Upper lobe of left lung (tissue), 6 donors: ENCODE results near the gene HECA. TPM values are rescaled to one million over a fixed set of nuclear protein-coding genes. Genes with fewer than 3 reads are reported as not detected.
"Not testable (repeated sequence)": the region's sequence is repeated elsewhere in the genome, so short reads cannot be mapped to it uniquely, and the experiment has no call there.

Experiments
- ATAC-seq, 2 donors: fragments of 200-7000 bp; cut with Tn5 transposase; one replicate each; pipeline ENCODE4 v1.9.1; 2022; ENCODE audit warnings: mild to moderate bottlenecking in 2 of 2, moderate library complexity in 2 of 2; ENCODE audit not compliant: low FRiP score in 2 of 2
- DNase-seq, 2 donors: peaks; one replicate each; pipeline ENCODE4 v3.0.0-alpha.2; 2019 to 2020
- H3K27ac ChIP-seq, 4 donors: fragments of 200-600 bp; sonication (generic); one replicate each; pipeline ENCODE4 v1.5.1; 2016 to 2019
- H3K27me3 ChIP-seq, 4 donors: fragments of 200-600 bp; sonication (generic); one replicate each; pipeline ENCODE4 v1.5.1; 2017 to 2019
- H3K36me3 ChIP-seq, 4 donors: fragments of 200-600 bp; sonication (generic); one replicate each; pipeline ENCODE4 v1.5.1; 2016 to 2019
- H3K4me1 ChIP-seq, 4 donors: fragments of 200-600 bp; sonication (generic); one replicate each; pipeline ENCODE4 v1.5.1; 2018 to 2019
- H3K4me3 ChIP-seq, 4 donors: fragments of 200-600 bp; sonication (generic); one replicate each; pipeline ENCODE4 v1.5.1; 2017 to 2019; ENCODE audit warnings: mild to moderate bottlenecking in 2 of 4, moderate library complexity in 1 of 4
- H3K9me3 ChIP-seq, 4 donors: fragments of 200-600 bp; sonication (generic); one replicate each; pipeline ENCODE4 v1.5.1; 2018 to 2019
- EP300 ChIP-seq, 4 donors: sonication (generic); formaldehyde crosslinking; IDR thresholded peaks; one replicate each; pipeline ENCODE4 v1.5.1; 2017; ENCODE audit warnings: antibody characterized with exemption in 4 of 4, control low read depth in 2 of 4
- POLR2A ChIP-seq, 4 donors: fragments of 450-650 bp; IDR thresholded peaks; one replicate each; pipeline ENCODE4 v1.5.1; 2016 to 2017; ENCODE audit warnings: antibody characterized with exemption in 4 of 4, mild to moderate bottlenecking in 2 of 4
- POLR2AphosphoS5 ChIP-seq, 2 donors: sonication (generic); formaldehyde crosslinking; IDR thresholded peaks; one replicate each; pipeline ENCODE4 v1.5.1; 2017; ENCODE audit warnings: antibody characterized with exemption in 2 of 2
- WGBS, 2 donors: methylation state at CpG; one replicate each; pipeline ENCODE4 v1.1.5; 2017 to 2018; 5-methylcytosine and 5-hydroxymethylcytosine counted together
- total RNA-seq, 6 donors: library from RNA; depleted of rRNA in 4 of 6; stranded (reverse); fragments of >200 nt in 4 of 6; gene quantifications; one replicate each; pipeline versions ENCODE4 v1.1.0 to v1.2.1, GENCODE V29; 2016 to 2021
- TF ChIP-seq, protein P1 (sequence below), 6 experiments: fragments of 450-650 bp in 4 of 6; fragments of 200-600 bp in 2 of 6; sonication (generic) in 2 of 6; IDR thresholded peaks; one replicate each; pipeline ENCODE4 v1.5.1; 2016 to 2019; ENCODE audit warnings: antibody characterized with exemption in 6 of 6
- donor health status: DM: no; HTN: no; CAD: no; lungs with moderate emphysema.
- donor health status: DM: no; HTN: yes; CAD: no; lungs with severe emphysema.

HECA gene
- total RNA-seq, 6 donors from 2014 or later = 34.4 to 57.6 (median 41.2) TPM

GRCh38 chr6:139115989-139116758 lies 18.7 kb upstream of the HECA start:
- 80 to 82% methylated on average over 4 of the region's 4 CpGs for WGBS, 2 donors
- no peak for ATAC-seq
- H3K4me3 ChIP-seq = no peak overlapping the region
- no peaks in the 10 kb centered on the region for H3K36me3 ChIP-seq
- no peak for DNase-seq
- no peaks in the 10 kb centered on the region for H3K4me1 ChIP-seq
- no peak for TF ChIP-seq POLR2A (IDR thresholded peaks at IDR 0.05)
- H3K9me3 ChIP-seq = peaks cover 6 to 18% (median 12%) of the 10 kb centered on the region in 4 donors
- no peaks in the 10 kb centered on the region for H3K27me3 ChIP-seq
- H3K27ac ChIP-seq = no peak overlapping the region

GRCh38 chr6:139117734-139118133 lies 17.1 kb upstream of the HECA start:
- Histone ChIP-seq H3K4me1 (no peaks in the 10 kb centered on the region), H3K27ac (no peak overlapping the region), H3K9me3 (peaks cover 6 to 18% (median 12%) of the 10 kb centered on the region in 4 donors), H3K36me3 (no peaks in the 10 kb centered on the region), H3K4me3 (no peak overlapping the region), H3K27me3 (no peaks in the 10 kb centered on the region)
- no peak for DNase-seq
- TF ChIP-seq EP300 (IDR thresholded peaks at IDR 0.05) = no peak
- TF ChIP-seq POLR2A (IDR thresholded peaks at IDR 0.05) = no peak
- TF ChIP-seq, protein P1, sequence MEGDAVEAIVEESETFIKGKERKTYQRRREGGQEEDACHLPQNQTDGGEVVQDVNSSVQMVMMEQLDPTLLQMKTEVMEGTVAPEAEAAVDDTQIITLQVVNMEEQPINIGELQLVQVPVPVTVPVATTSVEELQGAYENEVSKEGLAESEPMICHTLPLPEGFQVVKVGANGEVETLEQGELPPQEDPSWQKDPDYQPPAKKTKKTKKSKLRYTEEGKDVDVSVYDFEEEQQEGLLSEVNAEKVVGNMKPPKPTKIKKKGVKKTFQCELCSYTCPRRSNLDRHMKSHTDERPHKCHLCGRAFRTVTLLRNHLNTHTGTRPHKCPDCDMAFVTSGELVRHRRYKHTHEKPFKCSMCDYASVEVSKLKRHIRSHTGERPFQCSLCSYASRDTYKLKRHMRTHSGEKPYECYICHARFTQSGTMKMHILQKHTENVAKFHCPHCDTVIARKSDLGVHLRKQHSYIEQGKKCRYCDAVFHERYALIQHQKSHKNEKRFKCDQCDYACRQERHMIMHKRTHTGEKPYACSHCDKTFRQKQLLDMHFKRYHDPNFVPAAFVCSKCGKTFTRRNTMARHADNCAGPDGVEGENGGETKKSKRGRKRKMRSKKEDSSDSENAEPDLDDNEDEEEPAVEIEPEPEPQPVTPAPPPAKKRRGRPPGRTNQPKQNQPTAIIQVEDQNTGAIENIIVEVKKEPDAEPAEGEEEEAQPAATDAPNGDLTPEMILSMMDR (IDR thresholded peaks at IDR 0.05) = no peak
- TF ChIP-seq POLR2AphosphoS5 (IDR thresholded peaks at IDR 0.05) = no peak
- WGBS, 2 donors = 79 to 84% methylated on average over 1 of the region's 1 CpG
- no peak for ATAC-seq

GRCh38 chr6:139119552-139119951 lies 15.3 kb upstream of the HECA start:
- TF ChIP-seq EP300 (IDR thresholded peaks at IDR 0.05) = no peak
- TF ChIP-seq, protein P1 (IDR thresholded peaks at IDR 0.05) = no peak
- no peak for TF ChIP-seq POLR2AphosphoS5 (IDR thresholded peaks at IDR 0.05)
- TF ChIP-seq POLR2A (IDR thresholded peaks at IDR 0.05) = no peak
- Histone ChIP-seq H3K36me3 (no peaks in the 10 kb centered on the region), H3K9me3 (peaks cover 6 to 18% (median 12%) of the 10 kb centered on the region in 4 donors), H3K27ac (no peak overlapping the region), H3K27me3 (no peaks in the 10 kb centered on the region), H3K4me1 (peaks cover 0 to 2% (median under 1%) of the 10 kb centered on the region in 4 donors), H3K4me3 (no peak overlapping the region)
- no peak for DNase-seq
- 84 to 86% methylated on average over 3 of the region's 3 CpGs for WGBS, 2 donors
- ATAC-seq = no peak

DNA sequence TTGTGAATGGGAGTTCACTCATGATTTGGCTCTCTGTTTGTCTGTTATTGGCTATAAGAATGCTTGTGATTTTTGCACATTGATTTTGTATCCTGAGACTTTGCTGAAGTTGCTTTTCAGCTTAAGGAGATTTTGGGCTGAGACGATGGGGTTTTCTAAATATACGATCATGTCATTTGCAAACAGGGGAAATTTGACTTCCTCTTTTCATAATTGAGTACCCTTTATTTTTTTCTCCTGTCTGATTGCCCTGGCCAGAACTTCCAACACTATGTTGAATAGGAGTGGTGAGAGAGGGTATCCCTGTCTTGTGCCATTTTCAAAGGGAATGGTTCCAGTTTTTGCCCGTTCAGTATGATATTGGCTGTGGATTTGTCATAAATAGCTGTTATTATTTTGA lies 12.1 kb upstream of the HECA start:
- ATAC-seq, H3K27me3 ChIP-seq: not testable (repeated sequence)
- 74 to 84% methylated on average over 3 of the region's 3 CpGs for WGBS, 2 donors

GRCh38 chr6:139124887-139125672 lies 9.8 kb upstream of the HECA start:
- ATAC-seq = peak; percentile 85 to 94
- Histone ChIP-seq H3K27ac (peak overlapping the region; percentile 50 to 65 (median 62)), H3K4me1 (peaks cover 9 to 14% (median 13%) of the 10 kb centered on the region in 4 donors), H3K36me3 (no peaks in the 10 kb centered on the region), H3K27me3 (no peaks in the 10 kb centered on the region), H3K4me3 (peak overlapping the region in 1 of 4 donors; percentile 10), H3K9me3 (peaks cover under 1 to 2% (median 2%) of the 10 kb centered on the region in 4 donors)
- DNase-seq = peak in 1 of 2 donors; percentile 80
- TF ChIP-seq POLR2AphosphoS5 (IDR thresholded peaks at IDR 0.05) (peak; percentile 31 to 56), POLR2A (IDR thresholded peaks at IDR 0.05) (no peak), EP300 (IDR thresholded peaks at IDR 0.05) (peak in 3 of 4 donors; percentile 51 to 95 (median 68))
- TF ChIP-seq, protein P1 (IDR thresholded peaks at IDR 0.05) = peak in 5 of 6 experiments; percentile 28 to 63 (median 40)
- WGBS, 2 donors = 48 to 50% methylated on average over 8 of the region's 8 CpGs

More for the DNA sequence above, 12.1 kb upstream of the HECA start:
- DNase-seq, H3K27ac ChIP-seq, H3K4me3 ChIP-seq, H3K36me3 ChIP-seq: not testable (repeated sequence)
- Histone ChIP-seq H3K4me1 (peaks cover 9 to 14% (median 13%) of the 10 kb centered on the region in 4 donors), H3K9me3 (peaks cover 6 to 18% (median 12%) of the 10 kb centered on the region in 4 donors)
